HEK293 (cell line): ENCODE results near the gene TMEM63B.

ENCODE experiments used
- BCL11B ChIP-seq: fragments of 450-650 bp; formaldehyde crosslinking; IDR thresholded peaks from 2 replicates; pipeline ENCODE4 v1.5.1; 2016; ENCODE audit warnings: low read depth, missing biosample characterization, missing genetic modification characterization
- ZNF18 ChIP-seq: fragments of 450-650 bp; formaldehyde crosslinking; IDR thresholded peaks from 2 replicates; pipeline ENCODE4 v1.5.1; 2016; ENCODE audit warnings: missing biosample characterization, missing genetic modification characterization
- ZNF214 ChIP-seq: fragments of 450-650 bp; formaldehyde crosslinking; IDR thresholded peaks from 2 replicates; pipeline ENCODE4 v1.5.1; 2017; ENCODE audit warnings: missing biosample characterization, mild to moderate bottlenecking, missing genetic modification characterization, borderline replicate concordance
- ZNF302 ChIP-seq: fragments of 450-650 bp; formaldehyde crosslinking; IDR thresholded peaks from 2 replicates; pipeline ENCODE4 v1.5.1; 2016; ENCODE audit warnings: missing biosample characterization, missing genetic modification characterization, low read depth
- ZNF335 ChIP-seq: fragments of 450-650 bp; formaldehyde crosslinking; conservative IDR thresholded peaks from 2 replicates; pipeline ENCODE4 v1.5.1; 2016; ENCODE audit warnings: missing biosample characterization, missing genetic modification characterization
- ZNF776 ChIP-seq: fragments of 450-650 bp; formaldehyde crosslinking; IDR thresholded peaks from 2 replicates; pipeline ENCODE4 v1.5.0; 2017; ENCODE audit warnings: missing biosample characterization, missing genetic modification characterization, borderline replicate concordance
- TF ChIP-seq, protein P1 (sequence below): fragments of 450-650 bp; formaldehyde crosslinking; IDR thresholded peaks from 2 replicates; pipeline ENCODE4 v1.5.1; 2016; ENCODE audit warnings: missing biosample characterization, missing genetic modification characterization

DNA sequence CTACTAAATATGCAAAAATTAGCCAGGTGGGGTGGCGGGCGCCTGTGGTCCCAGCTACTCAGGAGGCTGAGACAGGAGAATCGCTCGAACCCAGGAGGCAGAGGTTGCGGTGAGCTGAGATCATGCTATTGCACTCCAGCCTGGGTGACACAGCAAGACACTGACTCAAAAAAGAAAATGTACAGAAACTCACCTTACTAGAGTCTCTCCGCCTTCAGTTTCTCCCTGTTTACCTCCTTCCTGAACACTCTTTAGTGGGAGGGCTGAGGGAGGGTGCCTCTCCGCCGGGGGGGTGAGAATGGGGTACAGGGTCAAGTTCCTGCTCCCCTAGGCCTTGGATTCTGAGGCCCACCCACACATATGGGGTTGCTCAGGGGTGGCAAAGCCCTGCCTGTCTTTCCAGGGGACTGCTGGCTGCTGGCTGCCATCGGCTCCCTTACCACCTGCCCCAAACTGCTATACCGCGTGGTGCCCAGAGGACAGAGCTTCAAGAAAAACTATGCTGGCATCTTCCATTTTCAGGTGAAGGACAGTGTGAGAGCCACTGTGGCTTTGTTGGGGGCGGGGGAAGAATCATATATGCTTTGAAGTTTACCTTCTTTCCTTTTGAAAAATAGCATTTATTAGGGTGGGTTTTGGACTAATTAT, 44.7 kb downstream of the TMEM63B start:
- no peak for TF ChIP-seq ZNF776 (tag by site-specific recombination)
- TF ChIP-seq ZNF302 (tag by site-specific recombination), result no peak
- no peak for TF ChIP-seq ZNF335
- TF ChIP-seq, protein P1, sequence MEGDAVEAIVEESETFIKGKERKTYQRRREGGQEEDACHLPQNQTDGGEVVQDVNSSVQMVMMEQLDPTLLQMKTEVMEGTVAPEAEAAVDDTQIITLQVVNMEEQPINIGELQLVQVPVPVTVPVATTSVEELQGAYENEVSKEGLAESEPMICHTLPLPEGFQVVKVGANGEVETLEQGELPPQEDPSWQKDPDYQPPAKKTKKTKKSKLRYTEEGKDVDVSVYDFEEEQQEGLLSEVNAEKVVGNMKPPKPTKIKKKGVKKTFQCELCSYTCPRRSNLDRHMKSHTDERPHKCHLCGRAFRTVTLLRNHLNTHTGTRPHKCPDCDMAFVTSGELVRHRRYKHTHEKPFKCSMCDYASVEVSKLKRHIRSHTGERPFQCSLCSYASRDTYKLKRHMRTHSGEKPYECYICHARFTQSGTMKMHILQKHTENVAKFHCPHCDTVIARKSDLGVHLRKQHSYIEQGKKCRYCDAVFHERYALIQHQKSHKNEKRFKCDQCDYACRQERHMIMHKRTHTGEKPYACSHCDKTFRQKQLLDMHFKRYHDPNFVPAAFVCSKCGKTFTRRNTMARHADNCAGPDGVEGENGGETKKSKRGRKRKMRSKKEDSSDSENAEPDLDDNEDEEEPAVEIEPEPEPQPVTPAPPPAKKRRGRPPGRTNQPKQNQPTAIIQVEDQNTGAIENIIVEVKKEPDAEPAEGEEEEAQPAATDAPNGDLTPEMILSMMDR (tag by site-specific recombination), result no peak
- TF ChIP-seq ZNF18 (tag by site-specific recombination), result no peak
- TF ChIP-seq BCL11B (tag by site-specific recombination), result no peak
- no peak for TF ChIP-seq ZNF214
